T-helper 17 cell (primary cell): ENCODE measurements around the gene GAK. TPM values are rescaled to one million over a fixed set of nuclear protein-coding genes. Genes with fewer than 3 reads are reported as not detected.
A peak's percentile ranks its signal among the peaks of the same experiment; 100 is the strongest.

Experiments
- ATAC-seq: fragments of 150-1000 bp; cut with Tn5 transposase; 2 replicates; pipeline ENCODE4 v1.10.0; 2021; ENCODE audit warnings: mild to moderate bottlenecking, moderate library complexity
- DNase-seq, 3 donors: peaks; one replicate each; pipeline versions ENCODE4 v3.0.0 to v3.0.0-alpha.2; 2020 to 2021
- H3K9me3 ChIP-seq: one replicate; pipeline ENCODE4 v1.7.0; 2013; ENCODE audit warnings: low read length, mild to moderate bottlenecking; ENCODE audit not compliant: control insufficient read depth, poor library complexity, severe bottlenecking
- H3K27ac Mint-ChIP-seq: one replicate; pipeline ENCODE4 v1.8.0; 2022; ENCODE audit warnings: mild to moderate bottlenecking, moderate library complexity, mixed read lengths
- H3K27me3 Mint-ChIP-seq: one replicate; pipeline ENCODE4 v1.8.0; 2022; ENCODE audit warnings: mixed read lengths
- H3K36me3 Mint-ChIP-seq: one replicate; pipeline ENCODE4 v1.8.0; 2022; ENCODE audit warnings: low read depth, mixed read lengths
- H3K4me1 Mint-ChIP-seq: one replicate; pipeline ENCODE4 v1.8.0; 2022; ENCODE audit warnings: mild to moderate bottlenecking, mixed read lengths
- H3K4me3 Mint-ChIP-seq: one replicate; pipeline ENCODE4 v1.8.0; 2022; ENCODE audit warnings: mild to moderate bottlenecking, moderate library complexity, mixed read lengths
- total RNA-seq, 4 donors: library from RNA in 2 of 4; stranded (reverse) in 2 of 4; gene quantifications; one replicate each; pipeline ENCODE4 v1.2.3 and lab custom pipeline; 2022 to 2026

Gene GAK
- total RNA-seq, 2 donors from 2014 or later, result 192 to 215 TPM

GRCh38 chr4:864456-865120 is 67.5 kb downstream of the GAK start:
- Mint-ChIP-seq H3K4me1 (peaks cover 8% of the 10 kb centered on the region), H3K27me3 (no peaks in the 10 kb centered on the region), H3K27ac (no peak overlapping the region), H3K4me3 (no peak overlapping the region), H3K36me3 (peaks cover 11% of the 10 kb centered on the region)
- DNase-seq (no peak), ATAC-seq (no peak)
- H3K9me3 ChIP-seq, result no peaks in the 10 kb centered on the region

- ATAC-seq, result no peak
- no peak overlapping the region for H3K27ac Mint-ChIP-seq
- no peak for DNase-seq
- H3K9me3 ChIP-seq, result no peaks in the 10 kb centered on the region
- no peaks in the 10 kb centered on the region for H3K27me3 Mint-ChIP-seq
- H3K4me1 Mint-ChIP-seq, result peaks cover 8% of the 10 kb centered on the region
- no peak overlapping the region for H3K4me3 Mint-ChIP-seq
- H3K36me3 Mint-ChIP-seq, result peaks cover 26% of the 10 kb centered on the region
These were observed 71.6 kb downstream of the GAK start for GRCh38 chr4:860561-860960.

GRCh38 chr4:859496-859895 is 72.6 kb downstream of the GAK start:
- H3K27me3 Mint-ChIP-seq, result no peaks in the 10 kb centered on the region
- H3K36me3 Mint-ChIP-seq, result peaks cover 26% of the 10 kb centered on the region
- no peak overlapping the region for H3K27ac Mint-ChIP-seq
- H3K4me1 Mint-ChIP-seq, result peaks cover 8% of the 10 kb centered on the region
- ATAC-seq (no peak), DNase-seq (no peak)
- H3K4me3 Mint-ChIP-seq, result no peak overlapping the region
- H3K9me3 ChIP-seq, result no peaks in the 10 kb centered on the region

- H3K27me3 Mint-ChIP-seq, result no peaks in the 10 kb centered on the region
- DNase-seq (no peak), ATAC-seq (no peak)
- no peak overlapping the region for H3K27ac Mint-ChIP-seq
- H3K36me3 Mint-ChIP-seq, result peaks cover 26% of the 10 kb centered on the region
- H3K4me3 Mint-ChIP-seq, result no peak overlapping the region
- H3K9me3 ChIP-seq, result no peaks in the 10 kb centered on the region
- H3K4me1 Mint-ChIP-seq, result peaks cover 8% of the 10 kb centered on the region
These were observed 73.2 kb downstream of the GAK start for GRCh38 chr4:858831-859451.

GRCh38 chr4:858041-858481 is 74.1 kb downstream of the GAK start:
- Mint-ChIP-seq H3K27ac (no peak overlapping the region), H3K4me3 (no peak overlapping the region), H3K4me1 (peaks cover 5% of the 10 kb centered on the region), H3K27me3 (no peaks in the 10 kb centered on the region), H3K36me3 (peaks cover 23% of the 10 kb centered on the region)
- no peak for DNase-seq
- ATAC-seq, result no peak
- H3K9me3 ChIP-seq, result no peaks in the 10 kb centered on the region

GRCh38 chr4:857461-857860 is 74.7 kb downstream of the GAK start:
- DNase-seq (no peak), ATAC-seq (no peak)
- H3K9me3 ChIP-seq, result no peaks in the 10 kb centered on the region
- H3K4me3 Mint-ChIP-seq, result no peak overlapping the region
- H3K4me1 Mint-ChIP-seq, result peaks cover 4% of the 10 kb centered on the region
- no peak overlapping the region for H3K27ac Mint-ChIP-seq
- peaks cover 20% of the 10 kb centered on the region for H3K36me3 Mint-ChIP-seq
- no peaks in the 10 kb centered on the region for H3K27me3 Mint-ChIP-seq

- H3K9me3 ChIP-seq, result no peaks in the 10 kb centered on the region
- ATAC-seq (no peak), DNase-seq (no peak)
- Mint-ChIP-seq H3K4me3 (no peak overlapping the region), H3K27ac (peak overlapping the region; percentile 32), H3K4me1 (peaks cover 4% of the 10 kb centered on the region), H3K27me3 (no peaks in the 10 kb centered on the region), H3K36me3 (peaks cover 20% of the 10 kb centered on the region)
These were observed 75.8 kb downstream of the GAK start for GRCh38 chr4:856225-856901.

GRCh38 chr4:855880-856224 is 76.3 kb downstream of the GAK start:
- no peaks in the 10 kb centered on the region for H3K9me3 ChIP-seq
- Mint-ChIP-seq H3K27me3 (no peaks in the 10 kb centered on the region), H3K4me3 (no peak overlapping the region), H3K27ac (no peak overlapping the region), H3K4me1 (peaks cover 4% of the 10 kb centered on the region), H3K36me3 (peaks cover 17% of the 10 kb centered on the region)
- ATAC-seq (no peak), DNase-seq (no peak)

GRCh38 chr4:854356-854755 is 77.8 kb downstream of the GAK start:
- H3K4me3 Mint-ChIP-seq, result no peak overlapping the region
- H3K27me3 Mint-ChIP-seq, result no peaks in the 10 kb centered on the region
- no peak for DNase-seq
- H3K36me3 Mint-ChIP-seq, result peaks cover 14% of the 10 kb centered on the region
- H3K27ac Mint-ChIP-seq, result no peak overlapping the region
- no peaks in the 10 kb centered on the region for H3K9me3 ChIP-seq
- no peak for ATAC-seq
- H3K4me1 Mint-ChIP-seq, result peaks cover 4% of the 10 kb centered on the region

- peaks cover 12% of the 10 kb centered on the region for H3K36me3 Mint-ChIP-seq
- ATAC-seq (no peak), DNase-seq (no peak)
- H3K27me3 Mint-ChIP-seq, result no peaks in the 10 kb centered on the region
- H3K4me3 Mint-ChIP-seq, result no peak overlapping the region
- no peak overlapping the region for H3K27ac Mint-ChIP-seq
- peaks cover 4% of the 10 kb centered on the region for H3K4me1 Mint-ChIP-seq
- no peaks in the 10 kb centered on the region for H3K9me3 ChIP-seq
These were observed 78.7 kb downstream of the GAK start for GRCh38 chr4:853416-853781.

- Mint-ChIP-seq H3K4me3 (no peak overlapping the region), H3K27me3 (no peaks in the 10 kb centered on the region), H3K36me3 (peaks cover 7% of the 10 kb centered on the region), H3K27ac (no peak overlapping the region), H3K4me1 (peaks cover 4% of the 10 kb centered on the region)
- no peaks in the 10 kb centered on the region for H3K9me3 ChIP-seq
- no peak for ATAC-seq
- DNase-seq, result no peak
These were observed 80.2 kb downstream of the GAK start for GRCh38 chr4:851701-852430.

GRCh38 chr4:850323-850945 is 81.7 kb downstream of the GAK start:
- H3K9me3 ChIP-seq, result no peaks in the 10 kb centered on the region
- Mint-ChIP-seq H3K4me3 (no peak overlapping the region), H3K27ac (no peak overlapping the region), H3K4me1 (no peaks in the 10 kb centered on the region), H3K27me3 (no peaks in the 10 kb centered on the region), H3K36me3 (peaks cover 2% of the 10 kb centered on the region)
- no peak for DNase-seq
- no peak for ATAC-seq
